Fibroblast of the aortic adventitia (primary cell): ENCODE results near the gene ENTPD1. TPM values are rescaled to one million over a fixed set of nuclear protein-coding genes. Genes with fewer than 3 reads are reported as not detected.

Experiments
- DNase-seq: peaks from one replicate; pipeline ENCODE4 v3.0.0-alpha.2; 2010; ENCODE audit warnings: low read depth
- H3K4me3 ChIP-seq: 2 replicates; pipeline ENCODE4 v1.5.1; 2011; ENCODE audit warnings: low read depth, mild to moderate bottlenecking, control low read depth, low read length, moderate library complexity
- total RNA-seq: library from RNA; depleted of rRNA; stranded (reverse); fragments of >200 nt; gene quantifications from 2 replicates; pipeline ENCODE4 v1.2.3, GENCODE V29; 2012; ENCODE audit warnings: low replicate concordance
- TF ChIP-seq, protein P1 (sequence below): IDR thresholded peaks from 2 replicates; pipeline ENCODE4 v1.5.1; 2011; ENCODE audit warnings: mild to moderate bottlenecking, low read length, control low read depth, inconsistent platforms; ENCODE audit not compliant: insufficient read depth

The ENTPD1 gene
- total RNA-seq, 1 donor, result 0.09 TPM

DNA sequence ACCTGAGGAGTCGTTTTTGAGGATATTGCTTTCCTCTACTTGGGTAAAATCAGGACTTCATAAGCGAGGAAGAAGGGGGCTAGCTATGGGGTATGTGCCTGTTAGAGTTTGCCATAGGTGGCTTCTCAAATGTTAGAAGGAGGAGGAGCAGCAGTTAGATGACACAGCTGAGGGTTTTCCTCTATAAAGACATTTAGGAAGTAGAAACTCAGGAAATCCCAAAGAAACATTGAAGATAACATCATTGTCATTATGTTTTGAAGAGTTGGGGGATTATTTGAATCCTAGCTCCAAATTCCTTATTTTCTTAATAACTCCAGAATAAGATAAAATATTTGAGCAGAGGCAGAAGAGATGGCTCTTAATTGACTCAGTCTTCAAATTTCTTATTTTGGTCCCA lies 92.9 kb downstream of the ENTPD1 start:
- TF ChIP-seq, protein P1, sequence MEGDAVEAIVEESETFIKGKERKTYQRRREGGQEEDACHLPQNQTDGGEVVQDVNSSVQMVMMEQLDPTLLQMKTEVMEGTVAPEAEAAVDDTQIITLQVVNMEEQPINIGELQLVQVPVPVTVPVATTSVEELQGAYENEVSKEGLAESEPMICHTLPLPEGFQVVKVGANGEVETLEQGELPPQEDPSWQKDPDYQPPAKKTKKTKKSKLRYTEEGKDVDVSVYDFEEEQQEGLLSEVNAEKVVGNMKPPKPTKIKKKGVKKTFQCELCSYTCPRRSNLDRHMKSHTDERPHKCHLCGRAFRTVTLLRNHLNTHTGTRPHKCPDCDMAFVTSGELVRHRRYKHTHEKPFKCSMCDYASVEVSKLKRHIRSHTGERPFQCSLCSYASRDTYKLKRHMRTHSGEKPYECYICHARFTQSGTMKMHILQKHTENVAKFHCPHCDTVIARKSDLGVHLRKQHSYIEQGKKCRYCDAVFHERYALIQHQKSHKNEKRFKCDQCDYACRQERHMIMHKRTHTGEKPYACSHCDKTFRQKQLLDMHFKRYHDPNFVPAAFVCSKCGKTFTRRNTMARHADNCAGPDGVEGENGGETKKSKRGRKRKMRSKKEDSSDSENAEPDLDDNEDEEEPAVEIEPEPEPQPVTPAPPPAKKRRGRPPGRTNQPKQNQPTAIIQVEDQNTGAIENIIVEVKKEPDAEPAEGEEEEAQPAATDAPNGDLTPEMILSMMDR, result no peak
- DNase-seq, result no peak
- H3K4me3 ChIP-seq, result no peak overlapping the region

- H3K4me3 ChIP-seq, result no peak overlapping the region
- no peak for DNase-seq
- TF ChIP-seq, protein P1, result no peak
Observed at GRCh38 chr10:95850791-95851190, 94.8 kb downstream of the ENTPD1 start.

- H3K4me3 ChIP-seq, result no peak overlapping the region
- DNase-seq, result peak; percentile 59
- TF ChIP-seq, protein P1, result no peak
Observed at GRCh38 chr10:95860166-95860940, 104.4 kb downstream of the ENTPD1 start.

DNA sequence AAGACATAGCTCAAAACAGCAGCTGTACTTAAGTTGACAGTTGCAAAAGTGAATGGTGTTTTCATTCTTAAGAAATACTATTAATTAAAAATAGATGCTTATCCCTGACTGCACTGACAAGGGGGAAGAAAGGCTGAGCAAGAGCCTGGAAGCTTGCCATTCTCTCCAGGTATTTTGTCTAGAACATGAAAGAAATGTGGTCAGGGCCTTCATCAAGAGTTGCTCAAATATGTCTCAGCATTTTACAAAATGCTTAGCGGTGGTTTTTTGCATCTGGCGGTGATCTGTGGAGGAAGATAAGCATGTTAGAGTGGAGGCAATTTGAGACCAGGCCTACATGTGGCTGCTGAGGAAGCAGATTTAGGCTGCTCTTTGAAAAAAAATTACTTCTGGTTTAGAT lies 105.4 kb downstream of the ENTPD1 start:
- no peak overlapping the region for H3K4me3 ChIP-seq
- no peak for DNase-seq
- TF ChIP-seq, protein P1, result no peak

- peak; percentile 86 for DNase-seq
- TF ChIP-seq, protein P1, result peak; percentile 83
Observed at GRCh38 chr10:95864906-95865813, 109.2 kb downstream of the ENTPD1 start.

GRCh38 chr10:95865814-95866466 lies 110.0 kb downstream of the ENTPD1 start:
- DNase-seq, result no peak
- TF ChIP-seq, protein P1, result no peak
- no peak overlapping the region for H3K4me3 ChIP-seq

More at GRCh38 chr10:95864906-95865813, 109.2 kb downstream of the ENTPD1 start:
- no peak overlapping the region for H3K4me3 ChIP-seq
